ENCODE data around the gene ARL6IP4.

Gene ARL6IP4

GRCh38 chr12:123022846-123023245, 42.4 kb downstream of the ARL6IP4 start:
- no peak for DNase-seq (ENCODE audit: extremely low read depth, low read depth)
- H3K4me3 ChIP-seq (replicated peaks; ENCODE audit: low read depth, low read length), result no peak overlapping the region
- TF ChIP-seq CTCF (IDR thresholded peaks at IDR 0.05; ENCODE audit: low read depth, low read length, missing control alignments), result no peak

DNA sequence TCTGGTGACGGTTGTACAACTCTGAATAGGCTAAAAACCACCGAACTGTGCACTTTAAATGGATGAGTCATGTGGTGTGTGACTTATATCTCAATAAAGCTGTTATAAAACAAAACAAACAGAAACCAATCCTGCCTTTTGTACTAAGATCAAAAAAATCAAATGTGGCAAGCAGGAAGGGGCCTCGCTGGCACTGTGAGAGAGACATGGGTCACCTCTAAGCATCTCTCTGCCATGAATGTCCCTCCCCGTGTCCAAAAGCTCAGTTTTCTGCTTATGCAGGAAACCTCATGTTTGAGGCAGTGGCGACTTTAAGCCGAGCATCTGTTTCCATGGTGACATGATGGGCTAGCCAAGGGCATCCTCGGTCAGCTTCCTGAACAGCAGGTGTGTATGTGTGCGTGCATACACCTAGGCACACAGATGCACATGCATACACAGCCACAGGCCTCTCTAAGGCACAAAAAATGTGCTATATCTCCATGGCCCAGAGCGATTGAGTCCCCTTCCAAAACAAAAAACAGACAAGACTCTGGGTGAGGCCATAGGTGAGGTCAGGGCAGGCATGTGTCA, 44.4 kb downstream of the ARL6IP4 start:
- TF ChIP-seq CTCF (IDR thresholded peaks at IDR 0.05; ENCODE audit: low read depth, low read length, missing control alignments), result no peak
- H3K4me3 ChIP-seq (replicated peaks; ENCODE audit: low read depth, low read length), result no peak overlapping the region
- DNase-seq (ENCODE audit: extremely low read depth, low read depth), result no peak

DNA sequence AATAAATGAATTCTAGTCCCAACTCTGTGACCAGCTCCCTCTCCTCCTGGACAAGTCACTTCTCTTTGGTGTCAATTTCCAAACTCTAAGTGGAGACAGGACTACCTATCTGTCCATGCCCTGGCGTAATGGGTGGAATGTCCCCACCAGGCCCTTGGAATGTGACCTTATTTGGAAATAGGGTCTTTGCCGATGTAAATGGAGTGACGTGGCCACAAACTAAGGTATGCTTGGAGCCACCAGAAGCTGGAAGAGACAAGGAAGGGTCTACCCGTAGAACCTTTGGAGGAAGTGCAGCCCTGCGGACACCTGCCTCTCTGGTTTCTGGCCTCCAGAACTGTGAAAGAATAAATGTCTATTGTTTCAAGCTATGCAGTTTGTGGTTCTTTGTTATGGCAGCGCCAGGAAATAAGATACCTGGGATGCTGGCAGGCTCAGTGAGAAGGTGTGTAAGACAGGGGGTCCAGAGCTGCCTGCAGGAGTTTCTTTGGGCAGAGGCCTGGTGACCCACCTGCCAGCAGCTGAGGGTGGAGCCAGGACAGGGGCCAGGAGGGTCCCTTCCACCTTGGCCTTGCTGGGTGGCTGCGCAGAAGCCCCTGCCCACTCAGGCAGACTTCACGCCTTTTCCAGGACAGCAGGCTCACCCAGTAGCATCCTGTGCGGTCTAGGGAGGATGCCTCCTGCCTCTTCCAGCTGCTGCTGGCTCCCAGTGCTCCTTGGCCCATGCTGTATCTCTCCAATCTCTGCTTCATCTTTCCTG, 45.8 kb downstream of the ARL6IP4 start:
- no peak for TF ChIP-seq CTCF (IDR thresholded peaks at IDR 0.05; ENCODE audit: low read depth, low read length, missing control alignments)
- no peak for DNase-seq (ENCODE audit: extremely low read depth, low read depth)
- H3K4me3 ChIP-seq (replicated peaks; ENCODE audit: low read depth, low read length), result no peak overlapping the region

- DNase-seq (ENCODE audit: extremely low read depth, low read depth), result no peak
- no peak for TF ChIP-seq CTCF (IDR thresholded peaks at IDR 0.05; ENCODE audit: low read depth, low read length, missing control alignments)
- H3K4me3 ChIP-seq (replicated peaks; ENCODE audit: low read depth, low read length), result no peak overlapping the region
Observed at GRCh38 chr12:123027726-123028445, 47.4 kb downstream of the ARL6IP4 start.

- DNase-seq (ENCODE audit: extremely low read depth, low read depth), result no peak
- H3K4me3 ChIP-seq (replicated peaks; ENCODE audit: low read depth, low read length), result no peak overlapping the region
- TF ChIP-seq CTCF (IDR thresholded peaks at IDR 0.05; ENCODE audit: low read depth, low read length, missing control alignments), result no peak
Observed at GRCh38 chr12:123028475-123028874, 48.0 kb downstream of the ARL6IP4 start.

GRCh38 chr12:123029550-123029949, 49.1 kb downstream of the ARL6IP4 start:
- H3K4me3 ChIP-seq (replicated peaks; ENCODE audit: low read depth, low read length), result no peak overlapping the region
- DNase-seq (ENCODE audit: extremely low read depth, low read depth), result no peak
- no peak for TF ChIP-seq CTCF (IDR thresholded peaks at IDR 0.05; ENCODE audit: low read depth, low read length, missing control alignments)

Data from HFF-Myc (cell line).